Activated naive CD8-positive, alpha-beta T cell treated with anti-CD3 and anti-CD28 coated beads, Interleukin-2, amount 10 ng/mL, durations not matched to agents 7 days and 5 days (primary cell): ENCODE results near the gene ABI2. TPM values are rescaled to one million over a fixed set of nuclear protein-coding genes. Genes with fewer than 3 reads are reported as not detected.
"Not testable (repeated sequence)": the region's sequence is repeated elsewhere in the genome, so short reads cannot be mapped to it uniquely, and the experiment has no call there.

ENCODE experiments used
- ATAC-seq: fragments of 150-1000 bp; cut with Tn5 transposase; one replicate; pipeline ENCODE4 v1.10.0; 2021; ENCODE audit warnings: low read depth, moderate library complexity
- POLR2A ChIA-PET: fragments of 350-600 bp; sonication (Branson Sonifier 250); formaldehyde crosslinking; loops from one replicate; lab custom pipeline; 2021; ENCODE audit warnings: antibody characterized with exemption; lab: Charles Lee
- DNase-seq: peaks from one replicate; pipeline ENCODE4 v3.0.0; 2021
- H3K27ac Mint-ChIP-seq: one replicate; pipeline ENCODE4 v1.8.0; 2022; ENCODE audit warnings: mild to moderate bottlenecking, mixed read lengths
- H3K27me3 Mint-ChIP-seq: one replicate; pipeline ENCODE4 v1.8.0; 2022; ENCODE audit warnings: mild to moderate bottlenecking, moderate library complexity, mixed read lengths
- H3K36me3 Mint-ChIP-seq: one replicate; pipeline ENCODE4 v1.8.0; 2021; ENCODE audit warnings: mild to moderate bottlenecking, mixed read lengths
- H3K4me1 Mint-ChIP-seq: one replicate; pipeline ENCODE4 v1.8.0; 2021; ENCODE audit warnings: mixed read lengths
- H3K4me3 Mint-ChIP-seq: one replicate; pipeline ENCODE4 v1.8.0; 2022; ENCODE audit warnings: mild to moderate bottlenecking, moderate library complexity, mixed read lengths
- H3K9me3 Mint-ChIP-seq: one replicate; pipeline ENCODE4 v1.8.0; 2021; ENCODE audit warnings: mixed read lengths
- total RNA-seq, 2 experiments: library from RNA; stranded (reverse); gene quantifications; one replicate each; pipeline ENCODE4 v1.2.3, GENCODE V29; 2021

Gene ABI2
- total RNA-seq, result 10 to 100 TPM; 39.9 to 44.6 TPM

DNA sequence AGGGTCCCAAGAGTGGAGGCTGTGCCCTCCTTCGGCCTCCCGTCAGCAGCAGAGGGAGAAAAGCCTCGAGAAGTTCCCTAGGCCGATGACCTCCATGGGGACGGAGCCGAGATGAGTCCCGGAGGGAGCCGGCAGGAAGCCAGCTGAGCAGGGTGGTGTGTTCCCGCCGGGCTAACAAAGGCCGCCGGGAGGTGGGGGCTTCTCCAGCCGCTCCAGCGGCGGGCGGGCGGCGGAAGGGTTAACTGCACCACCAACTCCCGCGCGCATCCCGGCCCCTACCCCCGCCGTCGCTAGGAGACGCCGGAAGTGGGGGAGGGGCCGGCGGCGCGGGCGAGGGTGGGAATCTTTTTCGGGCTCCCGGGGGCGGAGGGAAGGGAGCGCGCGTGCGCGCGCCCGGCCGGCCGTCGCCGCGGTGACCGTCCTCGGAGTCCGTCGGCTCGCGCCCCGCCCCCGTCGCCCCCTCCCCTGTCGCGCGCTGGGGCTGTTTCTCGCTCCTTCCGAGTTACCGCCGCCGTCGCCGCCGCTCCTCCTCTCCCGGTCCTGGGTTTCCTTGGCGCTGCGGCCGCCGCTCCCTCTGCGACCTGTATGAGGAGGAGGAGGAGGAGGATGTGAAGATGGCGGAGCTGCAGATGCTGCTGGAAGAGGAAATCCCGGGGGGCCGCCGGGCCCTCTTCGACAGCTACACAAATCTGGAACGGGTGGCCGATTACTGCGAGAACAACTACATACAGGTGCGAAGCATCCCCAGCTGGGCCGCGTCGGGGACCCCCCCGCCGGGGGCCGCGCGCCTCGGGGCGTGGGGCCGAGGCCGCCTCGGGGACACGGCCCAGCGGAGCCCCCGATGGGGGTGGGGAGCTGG, at the start of gene ABI2:
Gene ABI2 (plus strand): TSS at position 494 of the 859 bp plus-strand sequence. CDS start 121 bp downstream, at position 615.
- H3K4me3 Mint-ChIP-seq, result peak within 1 kb of the TSS; percentile 92

DNA sequence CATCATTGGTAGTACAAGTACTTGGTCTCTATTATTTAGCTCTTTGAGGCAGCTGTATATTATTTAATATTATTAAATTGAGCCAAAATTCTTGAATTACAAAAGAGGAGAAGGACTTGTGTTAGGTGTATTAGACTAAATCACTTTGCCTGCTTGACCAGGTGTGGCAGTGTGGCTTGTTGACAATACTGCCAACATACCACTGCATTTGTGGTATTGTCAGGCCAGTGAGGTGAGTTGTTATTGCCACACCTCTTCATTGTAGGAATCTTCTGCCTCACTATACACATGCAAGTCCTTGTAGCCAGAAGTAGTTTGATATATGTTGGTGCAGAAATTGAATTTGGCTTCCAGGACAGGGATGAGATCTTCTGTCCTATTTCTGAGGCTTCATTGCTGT, 48.9 kb upstream of the ABI2 start:
- H3K4me3 Mint-ChIP-seq, result no peak overlapping the region
- ATAC-seq, result no peak
- POLR2A ChIA-PET, result no interaction called here

More for the DNA sequence above, at the start of gene ABI2:
- peaks cover 4% of the 10 kb centered on the region for H3K27me3 Mint-ChIP-seq
- POLR2A ChIA-PET, result interaction anchor here (0.6 to 2.1 kb wide), 2 partner anchors 89 to 848 kb away, joined by 7 to 14 read pairs; partner anchors contain the start of gene CYP20A1
- ATAC-seq (peak; percentile 58), DNase-seq (peak; percentile 77)
- no peaks in the 10 kb centered on the region for H3K9me3 Mint-ChIP-seq
- peaks cover 4% of the 10 kb centered on the region for H3K36me3 Mint-ChIP-seq
- H3K4me1 Mint-ChIP-seq, result peaks cover 19% of the 10 kb centered on the region
- peak within 1 kb of the TSS; percentile 74 for H3K27ac Mint-ChIP-seq

GRCh38 chr2:203280428-203281064, 47.6 kb upstream of the ABI2 start:
- ATAC-seq, result no peak
- Mint-ChIP-seq H3K9me3 (no peaks in the 10 kb centered on the region), H3K36me3 (peaks cover 23% of the 10 kb centered on the region), H3K4me1 (peaks cover 3% of the 10 kb centered on the region), H3K4me3 (no peak overlapping the region), H3K27ac (no peak overlapping the region), H3K27me3 (no peaks in the 10 kb centered on the region)
- POLR2A ChIA-PET, result no interaction called here
- DNase-seq, result no peak

More for the DNA sequence above, 48.9 kb upstream of the ABI2 start:
- Mint-ChIP-seq H3K4me1 (peaks cover 3% of the 10 kb centered on the region), H3K9me3 (no peaks in the 10 kb centered on the region), H3K27me3 (no peaks in the 10 kb centered on the region), H3K36me3 (peaks cover 22% of the 10 kb centered on the region), H3K27ac (no peak overlapping the region)
- DNase-seq, result no peak

GRCh38 chr2:203282101-203282500, 46.1 kb upstream of the ABI2 start:
- POLR2A ChIA-PET, result no interaction called here
- DNase-seq, result no peak
- H3K27me3 Mint-ChIP-seq, result no peaks in the 10 kb centered on the region
- H3K4me3 Mint-ChIP-seq, result no peak overlapping the region
- H3K27ac Mint-ChIP-seq, result no peak overlapping the region
- ATAC-seq, result no peak
- H3K36me3 Mint-ChIP-seq, result peaks cover 24% of the 10 kb centered on the region
- H3K9me3 Mint-ChIP-seq, result no peaks in the 10 kb centered on the region
- peaks cover 3% of the 10 kb centered on the region for H3K4me1 Mint-ChIP-seq

GRCh38 chr2:203286532-203286931, 41.7 kb upstream of the ABI2 start:
- no peaks in the 10 kb centered on the region for H3K9me3 Mint-ChIP-seq
- peaks cover 14% of the 10 kb centered on the region for H3K36me3 Mint-ChIP-seq
- POLR2A ChIA-PET, result no interaction called here
- DNase-seq, result no peak
- no peak for ATAC-seq
- H3K27me3 Mint-ChIP-seq, result no peaks in the 10 kb centered on the region
- H3K4me3 Mint-ChIP-seq, result no peak overlapping the region
- no peak overlapping the region for H3K27ac Mint-ChIP-seq
- peaks cover 5% of the 10 kb centered on the region for H3K4me1 Mint-ChIP-seq

DNA sequence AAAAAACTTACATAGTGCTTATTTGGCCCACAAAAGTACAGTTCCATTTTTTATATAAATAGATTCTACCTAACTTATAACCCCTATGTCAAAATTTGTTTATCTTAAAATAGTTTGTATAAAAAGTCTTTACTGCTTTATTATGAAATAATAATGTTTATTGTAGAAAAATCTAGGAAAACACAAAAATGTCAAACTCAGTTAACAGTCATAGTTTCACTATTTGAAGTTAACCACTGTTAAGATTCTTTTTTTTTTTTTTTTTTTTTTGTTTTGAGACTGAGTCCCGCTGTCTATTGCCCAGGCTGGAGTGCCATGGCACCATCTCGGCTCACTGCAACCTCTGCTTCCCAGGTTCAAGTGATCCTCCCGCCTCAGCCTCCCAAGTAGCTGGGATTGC, 26.5 kb upstream of the ABI2 start:
- DNase-seq (no peak), ATAC-seq (no peak)
- Mint-ChIP-seq H3K4me3 (no peak overlapping the region), H3K27me3 (no peaks in the 10 kb centered on the region), H3K9me3 (no peaks in the 10 kb centered on the region), H3K27ac (no peak overlapping the region), H3K4me1 (no peaks in the 10 kb centered on the region), H3K36me3 (peaks cover 11% of the 10 kb centered on the region)
- POLR2A ChIA-PET, result no interaction called here

DNA sequence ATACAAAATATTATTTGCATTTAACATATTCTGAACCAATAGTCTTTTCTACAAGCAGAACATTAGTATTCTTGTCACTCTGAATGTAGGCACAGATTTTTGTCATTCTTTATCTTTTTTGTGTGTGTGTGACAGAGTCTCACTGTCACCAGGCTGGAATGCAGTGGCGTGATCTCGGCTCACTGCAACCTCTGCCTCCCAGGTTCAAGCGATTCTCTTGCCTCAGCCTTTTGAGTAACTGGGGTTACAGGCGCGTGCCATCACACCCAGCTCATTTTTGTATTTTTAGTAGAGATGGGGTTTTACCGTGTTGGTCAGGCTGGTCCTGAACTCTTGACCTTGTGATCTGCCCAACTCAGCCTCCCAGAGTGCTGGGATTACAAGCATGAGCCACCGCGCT, 25.6 kb upstream of the ABI2 start:
- peaks cover 14% of the 10 kb centered on the region for H3K36me3 Mint-ChIP-seq
- H3K27me3 Mint-ChIP-seq, ATAC-seq, POLR2A ChIA-PET, H3K9me3 Mint-ChIP-seq, H3K4me3 Mint-ChIP-seq, H3K4me1 Mint-ChIP-seq, H3K27ac Mint-ChIP-seq, DNase-seq: not testable (repeated sequence)

DNA sequence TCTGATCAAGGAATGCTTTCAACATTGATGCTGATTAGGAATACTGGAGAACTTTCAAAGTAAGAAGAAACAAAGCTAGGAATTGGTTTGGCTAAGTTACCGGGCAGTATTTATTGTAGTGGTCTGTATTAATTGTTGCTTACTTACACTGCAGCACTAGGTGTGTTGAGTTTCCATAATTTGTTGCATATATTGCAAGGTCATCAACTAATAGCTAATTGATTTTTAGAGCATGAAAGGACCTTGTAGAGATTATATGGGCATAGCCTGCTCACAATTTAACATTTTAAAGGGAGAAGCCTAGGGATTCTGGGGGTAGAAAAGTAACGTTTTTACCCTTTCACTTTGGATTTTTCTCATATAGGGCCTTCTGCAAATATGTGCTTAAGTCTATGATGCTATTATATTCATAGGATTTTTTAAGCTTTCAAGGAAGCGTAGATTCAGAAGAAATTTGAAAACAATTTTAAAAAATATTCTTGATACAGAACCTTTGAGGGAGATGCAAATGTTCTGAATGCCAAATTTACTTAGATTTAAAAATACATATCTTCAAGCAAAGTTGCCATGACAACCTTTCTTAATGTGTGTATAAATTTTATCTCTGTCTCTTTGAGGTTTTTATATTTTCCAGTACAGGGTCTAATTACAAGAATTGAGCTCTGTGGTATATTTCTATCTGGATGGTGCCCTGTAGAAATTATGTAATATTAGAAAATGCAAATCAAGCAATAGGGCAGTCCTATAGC, 17.3 kb upstream of the ABI2 start:
- Mint-ChIP-seq H3K27me3 (no peaks in the 10 kb centered on the region), H3K9me3 (peaks cover 9% of the 10 kb centered on the region), H3K4me1 (no peaks in the 10 kb centered on the region), H3K27ac (no peak overlapping the region), H3K36me3 (peaks cover 33% of the 10 kb centered on the region), H3K4me3 (no peak overlapping the region)
- POLR2A ChIA-PET, result no interaction called here
- ATAC-seq (no peak), DNase-seq (no peak)

- H3K4me1 Mint-ChIP-seq, result peaks cover 19% of the 10 kb centered on the region
- peaks cover 2% of the 10 kb centered on the region for H3K36me3 Mint-ChIP-seq
- POLR2A ChIA-PET, result interaction anchor here (0.8 kb wide), 1 partner anchor 1156 kb away, joined by 3 read pairs; no protein-coding TSS in a partner anchor
- DNase-seq (no peak), ATAC-seq (no peak)
- H3K27me3 Mint-ChIP-seq, result peaks cover 4% of the 10 kb centered on the region
- H3K9me3 Mint-ChIP-seq, result no peaks in the 10 kb centered on the region
- no peak overlapping the region for H3K27ac Mint-ChIP-seq
- H3K4me3 Mint-ChIP-seq, result no peak overlapping the region
These were observed 1.8 kb upstream of the ABI2 start for GRCh38 chr2:203326356-203326755.

- Mint-ChIP-seq H3K9me3 (no peaks in the 10 kb centered on the region), H3K27ac (peak overlapping the region; percentile 74), H3K4me1 (peaks cover 19% of the 10 kb centered on the region), H3K36me3 (peaks cover 4% of the 10 kb centered on the region), H3K4me3 (peak overlapping the region; percentile 83), H3K27me3 (peaks cover 4% of the 10 kb centered on the region)
- ATAC-seq (no peak), DNase-seq (no peak)
- POLR2A ChIA-PET, result interaction anchor here (2.1 kb wide), 1 partner anchor 88 kb away, joined by 14 read pairs; the partner anchor contains the start of gene CYP20A1
These were observed 653 bp upstream of the ABI2 start for GRCh38 chr2:203327582-203327900.

DNA sequence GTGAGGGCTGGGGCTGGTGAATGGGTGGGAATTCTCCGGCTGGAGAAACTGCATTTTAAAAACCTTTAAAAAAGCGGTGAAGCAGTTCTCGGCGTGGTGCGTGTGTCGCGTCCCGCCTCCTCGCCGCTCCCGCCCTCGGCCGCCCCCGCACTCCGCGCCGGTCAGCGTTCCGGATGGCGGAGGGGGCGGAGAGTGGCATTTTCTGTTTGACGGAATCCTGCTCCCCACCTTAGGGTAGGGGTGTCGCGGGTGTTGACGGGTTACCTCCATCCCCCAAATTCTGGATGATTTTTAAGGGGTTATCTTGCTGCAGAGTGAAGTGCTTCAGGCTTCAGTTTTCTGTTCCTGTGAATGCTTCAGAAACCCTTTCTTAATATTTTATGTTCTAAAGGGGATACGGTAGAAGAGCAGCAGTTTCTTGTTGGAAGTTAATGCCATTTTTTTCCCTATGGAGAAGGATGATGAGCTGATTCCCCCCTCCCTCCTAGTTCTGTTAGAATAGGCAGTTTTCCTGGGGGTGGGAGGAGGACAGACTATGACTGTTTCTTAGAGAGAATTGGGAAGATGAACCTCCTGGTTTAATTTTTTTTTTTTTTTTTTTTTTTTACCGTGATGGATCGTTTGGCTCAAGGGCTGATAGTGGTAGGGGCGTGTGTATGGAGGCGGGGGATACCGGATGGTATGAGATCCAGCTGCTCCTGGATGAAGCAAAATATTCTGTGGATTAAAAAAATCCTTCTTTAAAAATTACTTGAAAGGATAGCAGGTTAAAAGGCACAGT, 756 bp downstream of the ABI2 start:
- POLR2A ChIA-PET, result interaction anchor here (2.1 kb wide), 1 partner anchor 89 kb away, joined by 14 read pairs; the partner anchor contains the start of gene CYP20A1
- DNase-seq (peak; percentile 63), ATAC-seq (peak; percentile 56)
- H3K4me1 Mint-ChIP-seq, result peaks cover 19% of the 10 kb centered on the region
- H3K36me3 Mint-ChIP-seq, result peaks cover 4% of the 10 kb centered on the region
- peaks cover 4% of the 10 kb centered on the region for H3K27me3 Mint-ChIP-seq
- H3K4me3 Mint-ChIP-seq, result peak overlapping the region; percentile 90
- peak overlapping the region; percentile 14 for H3K27ac Mint-ChIP-seq
- H3K9me3 Mint-ChIP-seq, result no peaks in the 10 kb centered on the region

- H3K4me1 Mint-ChIP-seq, result peaks cover 19% of the 10 kb centered on the region
- H3K27me3 Mint-ChIP-seq, result peaks cover 4% of the 10 kb centered on the region
- H3K36me3 Mint-ChIP-seq, result peaks cover 4% of the 10 kb centered on the region
- ATAC-seq (no peak), DNase-seq (no peak)
- POLR2A ChIA-PET, result no interaction called here
- peak overlapping the region; percentile 90 for H3K4me3 Mint-ChIP-seq
- H3K9me3 Mint-ChIP-seq, result no peaks in the 10 kb centered on the region
- H3K27ac Mint-ChIP-seq, result no peak overlapping the region
These were observed 2.2 kb downstream of the ABI2 start for GRCh38 chr2:203330434-203330833.
